HUES6 (cell line): ENCODE measurements around the gene AGAP3.
A peak's percentile ranks its signal among the peaks of the same experiment; 100 is the strongest.

Source experiments
- H3K27ac ChIP-seq: 2 replicates; pipeline ENCODE4 v1.7.0; 2013; ENCODE audit warnings: low read depth, mild to moderate bottlenecking, low read length, inconsistent platforms
- H3K27me3 ChIP-seq: 2 replicates; pipeline ENCODE4 v1.6.1; 2013; ENCODE audit warnings: low read length; ENCODE audit not compliant: control insufficient read depth, insufficient read depth
- H3K36me3 ChIP-seq: 2 replicates; pipeline ENCODE4 v1.6.1; 2013; ENCODE audit warnings: low read length; ENCODE audit not compliant: control insufficient read depth, insufficient read depth
- H3K4me1 ChIP-seq: 2 replicates; pipeline ENCODE4 v1.6.1; 2013; ENCODE audit warnings: low read length; ENCODE audit not compliant: control insufficient read depth, insufficient read depth
- H3K4me3 ChIP-seq: 2 replicates; pipeline ENCODE4 v1.5.1; 2013; ENCODE audit warnings: low read depth, low read length
- H3K9ac ChIP-seq: one replicate; pipeline ENCODE4 v1.6.1; 2013; ENCODE audit warnings: mild to moderate bottlenecking, low read length
- H3K9me3 ChIP-seq: 2 replicates; pipeline ENCODE4 v1.6.1; 2013; ENCODE audit warnings: low read depth, low read length; ENCODE audit not compliant: control insufficient read depth, insufficient read depth

AGAP3 gene

DNA sequence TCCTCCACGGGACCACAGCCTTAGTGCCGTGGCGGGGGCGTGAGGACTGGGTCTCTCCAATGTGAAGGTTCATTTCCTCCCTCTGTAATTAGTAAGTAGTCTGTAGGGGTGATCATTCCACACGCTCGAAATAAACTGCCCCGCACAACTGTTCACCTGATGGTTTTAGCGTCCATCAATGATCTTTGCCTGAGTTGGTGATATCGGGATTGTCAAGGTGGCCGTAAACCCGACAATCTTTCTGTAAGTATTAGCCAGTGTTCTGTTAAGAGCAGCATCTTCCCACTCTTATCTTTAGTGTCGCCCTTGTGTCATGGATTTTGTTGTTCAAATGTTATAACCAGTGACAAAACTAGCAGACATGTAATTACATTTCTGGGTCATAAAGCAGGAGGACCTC, 17.7 kb downstream of the AGAP3 start:
- Histone ChIP-seq H3K36me3 (no peaks in the 10 kb centered on the region), H3K27me3 (no peaks in the 10 kb centered on the region), H3K4me1 (peaks cover 47% of the 10 kb centered on the region), H3K9me3 (no peaks in the 10 kb centered on the region), H3K4me3 (peak overlapping the region; percentile 52), H3K9ac (peak overlapping the region; percentile 73), H3K27ac (peak overlapping the region; percentile 32)

- Histone ChIP-seq H3K27ac (peak overlapping the region; percentile 32), H3K9ac (peak overlapping the region; percentile 73), H3K9me3 (no peaks in the 10 kb centered on the region), H3K4me3 (peak overlapping the region; percentile 52), H3K4me1 (peaks cover 53% of the 10 kb centered on the region), H3K36me3 (no peaks in the 10 kb centered on the region), H3K27me3 (no peaks in the 10 kb centered on the region)
Measured at GRCh38 chr7:151104411-151105235, 18.3 kb downstream of the AGAP3 start.

DNA sequence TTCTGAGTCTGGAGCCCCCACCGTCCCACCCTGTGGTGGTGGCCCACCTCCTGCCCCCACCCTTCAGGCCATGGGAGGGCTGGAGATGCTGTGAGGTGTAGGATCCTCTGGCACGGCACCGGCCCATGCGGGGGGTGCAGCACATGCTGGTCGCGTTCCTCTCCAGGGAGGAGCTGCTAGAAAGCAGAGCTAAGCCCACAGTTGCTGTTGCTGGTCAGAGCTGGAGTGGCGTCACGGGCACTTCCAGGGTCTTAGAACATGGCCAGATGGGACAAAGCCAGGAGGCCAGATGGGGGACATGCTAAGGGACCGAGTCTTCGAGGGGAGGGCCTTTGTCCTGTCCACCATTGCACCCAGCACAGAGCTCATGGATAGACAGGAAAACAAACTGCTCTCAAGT, 21.6 kb downstream of the AGAP3 start:
- no peak overlapping the region for H3K4me3 ChIP-seq
- H3K9me3 ChIP-seq = no peaks in the 10 kb centered on the region
- no peaks in the 10 kb centered on the region for H3K36me3 ChIP-seq
- peaks cover 41% of the 10 kb centered on the region for H3K4me1 ChIP-seq
- no peak overlapping the region for H3K9ac ChIP-seq
- no peak overlapping the region for H3K27ac ChIP-seq
- no peaks in the 10 kb centered on the region for H3K27me3 ChIP-seq

- Histone ChIP-seq H3K9ac (no peak overlapping the region), H3K36me3 (no peaks in the 10 kb centered on the region), H3K4me1 (peaks cover 46% of the 10 kb centered on the region), H3K27me3 (0 out of 2 replicates have a peak, but pooled peaks cover 5% of the 10 kb centered on the region), H3K27ac (no peak overlapping the region; the same call in 1 of the 2 replicates), H3K4me3 (no peak overlapping the region), H3K9me3 (no peaks in the 10 kb centered on the region)
Measured at GRCh38 chr7:151109094-151110048, 23.1 kb downstream of the AGAP3 start.

DNA sequence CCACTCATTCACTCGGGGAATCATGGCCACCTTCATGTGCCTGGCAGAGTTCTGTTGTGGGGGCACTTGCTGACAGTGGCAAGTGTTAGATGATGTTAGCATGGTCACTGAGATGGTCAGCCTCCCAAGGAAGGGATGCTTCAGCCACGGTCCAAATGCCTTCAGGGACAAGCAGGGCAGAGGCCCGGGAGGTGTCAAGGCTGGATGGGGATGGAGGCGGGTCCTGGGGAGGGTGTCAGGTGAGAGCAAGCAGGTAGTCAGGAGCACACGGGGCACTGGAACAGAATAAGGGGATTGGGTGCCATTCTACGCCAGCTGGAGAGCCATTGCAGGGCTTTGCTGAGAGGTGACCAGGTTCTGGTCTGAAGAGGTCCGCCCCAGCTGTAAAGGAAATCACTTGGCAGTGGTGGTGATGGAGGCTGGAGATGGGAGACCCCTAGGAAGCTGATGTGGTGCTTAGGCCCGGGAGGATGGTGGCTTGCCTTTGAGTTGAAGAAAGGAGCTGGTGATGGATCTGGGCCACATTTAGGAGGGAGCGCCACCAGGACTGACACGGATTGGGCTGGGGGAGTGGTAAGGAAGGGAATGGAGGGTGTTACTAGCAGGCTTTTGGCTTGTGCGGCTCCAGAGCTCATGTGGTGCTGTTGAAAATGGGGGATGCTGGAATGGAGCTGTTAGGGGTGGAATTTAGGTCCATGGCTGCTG, 24.1 kb downstream of the AGAP3 start:
- Histone ChIP-seq H3K9me3 (no peaks in the 10 kb centered on the region), H3K4me1 (peaks cover 39% of the 10 kb centered on the region), H3K36me3 (no peaks in the 10 kb centered on the region), H3K27ac (no peak overlapping the region), H3K4me3 (no peak overlapping the region), H3K9ac (no peak overlapping the region), H3K27me3 (0 out of 2 replicates have a peak, but pooled peaks cover 5% of the 10 kb centered on the region)

GRCh38 chr7:151110941-151111645, 24.8 kb downstream of the AGAP3 start:
- Histone ChIP-seq H3K9ac (no peak overlapping the region), H3K4me1 (peaks cover 45% of the 10 kb centered on the region), H3K36me3 (no peaks in the 10 kb centered on the region), H3K27ac (no peak overlapping the region), H3K9me3 (no peaks in the 10 kb centered on the region), H3K4me3 (no peak overlapping the region), H3K27me3 (peaks cover 11% of the 10 kb centered on the region; the same call in 1 of the 2 replicates)

GRCh38 chr7:151113344-151114150, 27.3 kb downstream of the AGAP3 start:
- H3K27ac ChIP-seq = no peak overlapping the region; the same call in 1 of the 2 replicates

DNA sequence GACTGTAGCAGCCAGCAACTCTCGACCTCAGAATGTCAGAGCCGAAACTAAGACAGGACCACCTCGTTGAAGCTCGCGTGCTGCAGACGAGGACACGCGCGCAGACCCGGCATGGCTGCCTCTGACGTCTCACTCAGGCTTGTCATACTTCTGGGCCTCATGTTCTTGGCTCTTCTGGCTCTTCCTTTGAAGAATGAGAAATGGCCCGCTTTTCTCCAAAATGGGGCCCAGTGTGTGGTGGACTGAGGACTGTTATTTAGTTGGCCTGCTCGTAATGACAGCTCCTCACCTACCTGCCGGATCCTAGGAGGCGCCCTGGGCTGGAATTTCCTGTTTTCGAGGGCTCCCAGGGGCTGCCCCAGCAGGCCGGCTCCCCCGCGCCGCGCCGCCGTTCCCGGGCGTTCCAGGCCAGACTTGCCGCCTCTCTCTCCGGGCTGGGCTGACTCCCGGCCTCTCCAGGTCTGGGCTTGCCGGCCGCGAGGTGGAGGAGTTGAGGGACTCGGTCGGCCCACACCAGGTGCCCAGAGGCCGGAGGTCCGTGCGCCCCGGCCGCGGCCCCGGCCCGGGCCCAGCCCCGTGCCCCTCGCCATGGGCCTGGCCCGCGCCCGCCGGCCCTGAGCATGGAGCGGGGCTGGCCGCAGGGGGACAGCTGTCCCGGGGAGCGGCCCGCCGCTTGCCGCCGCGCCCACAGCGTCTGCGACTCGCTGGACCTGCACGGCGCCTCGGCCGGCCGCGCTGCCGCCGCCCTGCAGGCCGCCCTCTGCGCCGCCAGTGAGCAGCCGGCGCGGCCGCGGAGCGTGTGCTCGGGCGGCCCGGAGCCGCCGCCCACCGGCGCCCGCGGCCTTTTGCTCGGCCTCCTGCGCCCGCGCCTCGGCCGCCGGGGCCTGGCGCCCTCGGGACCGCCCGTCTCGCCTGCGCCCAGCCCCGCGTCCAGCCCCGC, 28.1 kb downstream of the AGAP3 start:
- Histone ChIP-seq H3K27ac (no peak overlapping the region), H3K9me3 (no peaks in the 10 kb centered on the region), H3K4me1 (peaks cover 31% of the 10 kb centered on the region), H3K27me3 (peaks cover 12% of the 10 kb centered on the region; the same call in 1 of the 2 replicates), H3K9ac (peak overlapping the region; percentile 68), H3K36me3 (peaks cover 24% of the 10 kb centered on the region), H3K4me3 (peak overlapping the region; percentile 40)

More at GRCh38 chr7:151113344-151114150, 27.3 kb downstream of the AGAP3 start:
- Histone ChIP-seq H3K9me3 (no peaks in the 10 kb centered on the region), H3K9ac (peak overlapping the region; percentile 68), H3K4me3 (peak overlapping the region; percentile 40), H3K27me3 (peaks cover 12% of the 10 kb centered on the region; the same call in 1 of the 2 replicates), H3K36me3 (peaks cover 15% of the 10 kb centered on the region), H3K4me1 (peaks cover 39% of the 10 kb centered on the region)
